GM12891 (cell line): ENCODE measurements around the gene NELFA.

Experiments used
- DNase-seq: peaks from one replicate; pipeline ENCODE4 v3.0.0; 2011; ENCODE audit warnings: low spot score; ENCODE audit not compliant: insufficient read length
- FAIRE-seq: peaks from 2 replicates; lab custom pipeline; 2011; peaks lifted over from hg19 to GRCh38; lab: Jason Lieb, UNC
- PAX5 ChIP-seq: IDR thresholded peaks from 2 replicates; pipeline ENCODE4 v1.6.1; 2011; ENCODE audit warnings: low read length, moderate library complexity, mild to moderate bottlenecking; ENCODE audit not compliant: insufficient read depth, severe bottlenecking
- POLR2A ChIP-seq: IDR thresholded peaks from 2 replicates; pipeline ENCODE4 v1.6.1; 2011; ENCODE audit warnings: low read depth, low read length, control low read depth
- POLR2AphosphoS5 ChIP-seq: IDR thresholded peaks from 2 replicates; pipeline ENCODE4 v1.6.1; 2011; ENCODE audit warnings: low read depth, low read length, control low read depth
- POU2F2 ChIP-seq: IDR thresholded peaks from 2 replicates; pipeline ENCODE4 v1.6.1; 2011; ENCODE audit warnings: low read depth, mild to moderate bottlenecking, control low read depth, low read length, moderate library complexity
- SPI1 ChIP-seq: IDR thresholded peaks from 2 replicates; pipeline ENCODE4 v1.6.1; 2011; ENCODE audit warnings: low read depth, low read length, control low read depth
- TAF1 ChIP-seq: IDR thresholded peaks from 2 replicates; pipeline ENCODE4 v1.6.1; 2011; ENCODE audit warnings: low read depth, low read length, control low read depth

NELFA gene

GRCh38 chr4:1952058-1952700, 56.6 kb downstream of the NELFA start:
- FAIRE-seq (no peak), DNase-seq (no peak)
- TF ChIP-seq POLR2A (no peak), POLR2AphosphoS5 (no peak), PAX5 (no peak), POU2F2 (no peak), SPI1 (no peak), TAF1 (no peak)

- DNase-seq (no peak), FAIRE-seq (no peak)
- TF ChIP-seq PAX5 (no peak), SPI1 (no peak), POU2F2 (no peak), POLR2A (no peak), TAF1 (no peak), POLR2AphosphoS5 (no peak)
Measured at GRCh38 chr4:1950369-1950768, 58.4 kb downstream of the NELFA start.

- DNase-seq, result no peak
- TF ChIP-seq SPI1, result no peak
- no peak for TF ChIP-seq TAF1
- no peak for TF ChIP-seq POLR2AphosphoS5
- no peak for TF ChIP-seq POU2F2
- TF ChIP-seq PAX5, result no peak
- no peak for TF ChIP-seq POLR2A
- no peak for FAIRE-seq
Measured at GRCh38 chr4:1948892-1949436, 59.8 kb downstream of the NELFA start.

GRCh38 chr4:1948232-1948631, 60.5 kb downstream of the NELFA start:
- no peak for DNase-seq
- FAIRE-seq, result peak; percentile 9
- no peak for TF ChIP-seq POLR2A
- no peak for TF ChIP-seq POU2F2
- no peak for TF ChIP-seq PAX5
- no peak for TF ChIP-seq POLR2AphosphoS5
- TF ChIP-seq SPI1, result no peak
- no peak for TF ChIP-seq TAF1

- no peak for TF ChIP-seq POU2F2
- TF ChIP-seq PAX5, result no peak
- no peak for TF ChIP-seq TAF1
- TF ChIP-seq POLR2A, result no peak
- DNase-seq, result no peak
- FAIRE-seq, result no peak
Measured at GRCh38 chr4:1945912-1946311, 62.9 kb downstream of the NELFA start.

- FAIRE-seq (no peak), DNase-seq (no peak)
- no peak for TF ChIP-seq POLR2AphosphoS5
- no peak for TF ChIP-seq POU2F2
- no peak for TF ChIP-seq POLR2A
- TF ChIP-seq PAX5, result no peak
- no peak for TF ChIP-seq TAF1
- TF ChIP-seq SPI1, result no peak
Measured at GRCh38 chr4:1945124-1945895, 63.5 kb downstream of the NELFA start.

GRCh38 chr4:1943928-1944327, 64.8 kb downstream of the NELFA start:
- no peak for FAIRE-seq
- no peak for TF ChIP-seq TAF1
- no peak for TF ChIP-seq PAX5
- TF ChIP-seq POLR2AphosphoS5, result no peak
- TF ChIP-seq SPI1, result no peak
- TF ChIP-seq POU2F2, result no peak
- no peak for TF ChIP-seq POLR2A
- no peak for DNase-seq

- no peak for TF ChIP-seq POU2F2
- TF ChIP-seq SPI1, result no peak
- TF ChIP-seq POLR2AphosphoS5, result no peak
- TF ChIP-seq TAF1, result no peak
- TF ChIP-seq PAX5, result no peak
- no peak for TF ChIP-seq POLR2A
- FAIRE-seq (no peak), DNase-seq (no peak)
Measured at GRCh38 chr4:1940566-1940965, 68.2 kb downstream of the NELFA start.

- FAIRE-seq (no peak), DNase-seq (no peak)
- TF ChIP-seq PAX5 (no peak), SPI1 (no peak), POLR2A (no peak), POU2F2 (no peak), POLR2AphosphoS5 (no peak), TAF1 (no peak)
Measured at GRCh38 chr4:1939664-1940509, 68.9 kb downstream of the NELFA start.
